HepG2 (cell line): ENCODE data around the gene DCAF6. TPM values are rescaled to one million over a fixed set of nuclear protein-coding genes. Genes with fewer than 3 reads are reported as not detected.

Experiments used
- ATAC-seq: fragments of 200-7000 bp; cut with Tn5 transposase; 3 replicates; pipeline ENCODE4 v1.9.1; 2020; ENCODE audit warnings: mild to moderate bottlenecking, moderate library complexity
- BruUV-seq: library from RNA; stranded (reverse); fragments of 400-500 nt; replicated peaks from 2 replicates; lab custom pipeline; 2021; lab: Mats Ljungman, UMichigan
- CTCF ChIA-PET: fragments of 300-600 bp; formaldehyde crosslinking; extraction: SDS; loops from one replicate; lab custom pipeline; 2021; ENCODE audit warnings: low total read pairs, inconsistent platforms, low intra/inter-chr PET ratio; lab: Yijun Ruan, JAX
- POLR2A ChIA-PET: fragments of 350-600 bp; sonication (Branson Sonifier 250); formaldehyde crosslinking; loops from one replicate; lab custom pipeline; 2020; ENCODE audit warnings: antibody characterized with exemption, inconsistent platforms; lab: Yijun Ruan, JAX
- DNase-seq: peaks from one replicate; pipeline ENCODE4 v3.0.0-alpha.2; 2015; ENCODE audit warnings: low spot score
- FAIRE-seq: peaks from 3 replicates; lab custom pipeline; 2011; peaks lifted over from hg19 to GRCh38; lab: Jason Lieb, UNC
- H2AFZ ChIP-seq: one replicate; pipeline ENCODE4 v1.6.1; 2011; ENCODE audit warnings: low read length, inconsistent platforms
- H3K27ac ChIP-seq: fragments of 300-600 bp; 3 replicates; pipeline ENCODE4 v1.8.0; 2011; ENCODE audit warnings: mixed run types, mild to moderate bottlenecking, mixed read lengths, low read length, inconsistent platforms; ENCODE audit not compliant: insufficient read depth; ENCODE audit errors: extremely low read length
- H3K27me3 ChIP-seq, 2 experiments: fragments of 200-600 bp in 1 of 2; 2 replicates in 1 of 2; 3 replicates in 1 of 2; pipeline versions ENCODE4 v1.6.0 to v1.8.0; 2011; ENCODE audit warnings: low read length in 2 of 2, mild to moderate bottlenecking in 2 of 2, moderate library complexity in 2 of 2, inconsistent platforms in 1 of 2; ENCODE audit not compliant: insufficient read depth in 2 of 2, control insufficient read depth in 1 of 2
- H3K36me3 ChIP-seq, 2 experiments: fragments of 200-600 bp in 1 of 2; replicated peaks in 1 of 2; 2 replicates in 1 of 2; 3 replicates in 1 of 2; pipeline versions ENCODE4 v1.5.1 to v1.8.0; 2011; ENCODE audit warnings: low read length in 2 of 2, inconsistent platforms in 1 of 2; ENCODE audit not compliant: insufficient read depth in 2 of 2, control insufficient read depth in 1 of 2
- H3K4me1 ChIP-seq: 2 replicates; pipeline ENCODE4 v1.5.1; 2012; ENCODE audit warnings: low read length, inconsistent platforms; ENCODE audit not compliant: insufficient read depth
- H3K4me2 ChIP-seq: 2 replicates; pipeline ENCODE4 v1.6.0; 2011; ENCODE audit warnings: low read depth, low read length, inconsistent platforms
- H3K4me3 ChIP-seq, 3 experiments: fragments of 200-600 bp in 1 of 3; sonication (generic), shearing (Covaris generic) in 1 of 3; replicated peaks in 1 of 3; 2 replicates each; pipeline ENCODE4 v1.5.1; 2011 to 2016; ENCODE audit warnings: low read length in 3 of 3, inconsistent platforms in 2 of 3, low read depth in 2 of 3, mild to moderate bottlenecking in 2 of 3, control low read depth in 1 of 3, mixed read lengths in 1 of 3; ENCODE audit not compliant: insufficient read depth in 1 of 3
- H3K79me2 ChIP-seq: one replicate; pipeline ENCODE4 v1.6.1; 2011; ENCODE audit warnings: low read length, inconsistent platforms; ENCODE audit not compliant: insufficient read depth
- H3K9ac ChIP-seq: 2 replicates; pipeline ENCODE4 v1.6.0; 2011; ENCODE audit warnings: mild to moderate bottlenecking, low read depth, low read length, inconsistent platforms; ENCODE audit not compliant: insufficient read depth
- H3K9me3 ChIP-seq: 2 replicates; pipeline ENCODE4 v1.5.1; 2012; ENCODE audit warnings: mild to moderate bottlenecking, low read length
- H4K20me1 ChIP-seq: 2 replicates; pipeline ENCODE4 v1.6.0; 2011; ENCODE audit warnings: inconsistent platforms, mild to moderate bottlenecking, low read length, moderate library complexity; ENCODE audit not compliant: insufficient read depth
- CCAR2 ChIP-seq: fragments of 200-400 bp; formaldehyde crosslinking; optimal IDR thresholded peaks from 2 replicates; pipeline ENCODE3; 2018; ENCODE audit warnings: low read depth, mild to moderate bottlenecking, low read length, moderate library complexity
- PHF20 ChIP-seq: sonication (generic); formaldehyde crosslinking; IDR thresholded peaks from 2 replicates; pipeline ENCODE4 v1.5.0; 2020; ENCODE audit warnings: mild to moderate bottlenecking, missing genetic modification reagents
- SP2 ChIP-seq: sonication (generic); formaldehyde crosslinking; IDR thresholded peaks from 2 replicates; pipeline ENCODE4 v1.5.1; 2020; ENCODE audit warnings: mild to moderate bottlenecking, missing genetic modification reagents
- ZNF543 ChIP-seq: sonication (generic); formaldehyde crosslinking; IDR thresholded peaks from 2 replicates; pipeline ENCODE4 v1.4.0; 2020; ENCODE audit warnings: mild to moderate bottlenecking, missing genetic modification reagents
- ZNF605 ChIP-seq: sonication (generic); formaldehyde crosslinking; IDR thresholded peaks from 2 replicates; pipeline ENCODE4 v1.8.0; 2022; ENCODE audit warnings: mild to moderate bottlenecking, missing genetic modification reagents
- WGBS: methylation state at CpG from one replicate; pipeline ENCODE4 v1.1.6; 2017; ENCODE audit warnings: low lambda C conversion rate; 5-methylcytosine and 5-hydroxymethylcytosine counted together
- in situ Hi-C: cut with HindIII; loops from 2 replicates; pipeline ENCODE4 v1.10.0; 2017; ENCODE audit warnings: low pct_unique_long_range_greater_than_20kb; ENCODE audit not compliant: extremely low pct_ligation_motif_present
- intact Hi-C: fragments of 100-400 bp; cut with micrococcal nuclease; formaldehyde crosslinking; loops from one replicate; pipeline ENCODE4 v1.10.0; 2022; ENCODE audit not compliant: unreplicated experiment
- polyA plus RNA-seq, 8 experiments: library from polyadenylated mRNA; depleted of rRNA in 3 of 8; stranded (reverse) in 7 of 8; unstranded in 1 of 8; fragments of >200 nt; fragmentation: Illumina TruSeq in 4 of 8; extraction: Trizol in 4 of 8; gene quantifications; 2 replicates each; pipeline versions ENCODE4 v1.2.1 to v1.2.3, GENCODE V29; 2011 to 2016; ENCODE audit warnings: low read depth in 4 of 8, missing spikeins in 1 of 8, mixed read lengths in 1 of 8; ENCODE audit not compliant: insufficient read depth in 1 of 8
- total RNA-seq, 5 experiments: library from RNA; depleted of rRNA; stranded (reverse); fragments of >200 nt; fragmentation: Illumina TruSeq; extraction: Trizol; gene quantifications; 2 replicates each; pipeline ENCODE4 v1.2.3, GENCODE V29; 2016; ENCODE audit warnings: low read depth in 1 of 5
- TF ChIP-seq, protein P1 (sequence below): sonication (generic); formaldehyde crosslinking; IDR thresholded peaks from 2 replicates; pipeline ENCODE4 v1.5.0; 2020; ENCODE audit warnings: mild to moderate bottlenecking, missing genetic modification reagents, borderline replicate concordance

DCAF6 gene
- total and polyA plus RNA-seq, 2 of the 13 experiments (the other 11 are each of a cell fraction or from before 2014, with no cell fraction given): 24.7 to 33.7 TPM

GRCh38 chr1:168064216-168064615 lies 127.7 kb downstream of the DCAF6 start (continued):
- TF ChIP-seq ZNF605 (CRISPR knock-in tag) (no peak), ZNF543 (no peak), CCAR2 (no peak)
- TF ChIP-seq, protein P1, sequence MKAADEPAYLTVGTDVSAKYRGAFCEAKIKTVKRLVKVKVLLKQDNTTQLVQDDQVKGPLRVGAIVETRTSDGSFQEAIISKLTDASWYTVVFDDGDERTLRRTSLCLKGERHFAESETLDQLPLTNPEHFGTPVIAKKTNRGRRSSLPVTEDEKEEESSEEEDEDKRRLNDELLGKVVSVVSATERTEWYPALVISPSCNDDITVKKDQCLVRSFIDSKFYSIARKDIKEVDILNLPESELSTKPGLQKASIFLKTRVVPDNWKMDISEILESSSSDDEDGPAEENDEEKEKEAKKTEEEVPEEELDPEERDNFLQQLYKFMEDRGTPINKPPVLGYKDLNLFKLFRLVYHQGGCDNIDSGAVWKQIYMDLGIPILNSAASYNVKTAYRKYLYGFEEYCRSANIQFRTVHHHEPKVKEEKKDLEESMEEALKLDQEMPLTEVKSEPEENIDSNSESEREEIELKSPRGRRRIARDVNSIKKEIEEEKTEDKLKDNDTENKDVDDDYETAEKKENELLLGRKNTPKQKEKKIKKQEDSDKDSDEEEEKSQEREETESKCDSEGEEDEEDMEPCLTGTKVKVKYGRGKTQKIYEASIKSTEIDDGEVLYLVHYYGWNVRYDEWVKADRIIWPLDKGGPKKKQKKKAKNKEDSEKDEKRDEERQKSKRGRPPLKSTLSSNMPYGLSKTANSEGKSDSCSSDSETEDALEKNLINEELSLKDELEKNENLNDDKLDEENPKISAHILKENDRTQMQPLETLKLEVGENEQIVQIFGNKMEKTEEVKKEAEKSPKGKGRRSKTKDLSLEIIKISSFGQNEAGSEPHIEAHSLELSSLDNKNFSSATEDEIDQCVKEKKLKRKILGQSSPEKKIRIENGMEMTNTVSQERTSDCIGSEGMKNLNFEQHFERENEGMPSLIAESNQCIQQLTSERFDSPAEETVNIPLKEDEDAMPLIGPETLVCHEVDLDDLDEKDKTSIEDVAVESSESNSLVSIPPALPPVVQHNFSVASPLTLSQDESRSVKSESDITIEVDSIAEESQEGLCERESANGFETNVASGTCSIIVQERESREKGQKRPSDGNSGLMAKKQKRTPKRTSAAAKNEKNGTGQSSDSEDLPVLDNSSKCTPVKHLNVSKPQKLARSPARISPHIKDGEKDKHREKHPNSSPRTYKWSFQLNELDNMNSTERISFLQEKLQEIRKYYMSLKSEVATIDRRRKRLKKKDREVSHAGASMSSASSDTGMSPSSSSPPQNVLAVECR (CRISPR knock-in tag): no peak

DNA sequence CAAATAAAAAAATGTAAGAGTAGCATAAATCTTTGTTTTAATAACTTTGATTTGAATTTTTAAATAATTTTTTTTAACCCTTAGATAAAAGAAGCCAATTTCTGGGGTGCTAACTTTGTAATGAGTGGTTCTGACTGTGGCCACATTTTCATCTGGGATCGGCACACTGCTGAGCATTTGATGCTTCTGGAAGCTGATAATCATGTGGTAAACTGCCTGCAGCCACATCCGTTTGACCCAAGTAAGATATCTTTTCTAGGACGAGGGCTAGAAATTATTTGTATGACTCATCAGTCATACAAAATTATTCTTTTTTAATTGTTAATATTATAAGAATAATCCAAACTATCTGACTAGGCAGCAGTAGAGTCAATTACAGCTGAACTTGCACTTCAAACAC lies 129.0 kb downstream of the DCAF6 start:
- BruUV-seq: no TSS peak
- H3K4me3 ChIP-seq: no peak overlapping the region
- H3K79me2 ChIP-seq: no peaks in the 10 kb centered on the region
- WGBS: 100% methylated on average over 3 of the region's 3 CpGs
- H4K20me1 ChIP-seq: no peaks in the 10 kb centered on the region
- FAIRE-seq (no peak), ATAC-seq (no peak), DNase-seq (no peak)
- CTCF ChIA-PET: no interaction called here
- H3K4me2 ChIP-seq: no peak overlapping the region
- intact Hi-C loops: no loop called here
- no peaks in the 10 kb centered on the region for H3K27me3 ChIP-seq
- peaks cover 6 to 39% of the 10 kb centered on the region in 2 experiments for H3K36me3 ChIP-seq
- H3K9ac ChIP-seq: no peak overlapping the region
- in situ Hi-C loops: no loop called here
- H3K9me3 ChIP-seq: no peaks in the 10 kb centered on the region
- H2AFZ ChIP-seq: no peak overlapping the region
- no peak overlapping the region for H3K27ac ChIP-seq
- TF ChIP-seq PHF20 (CRISPR knock-in tag) (no peak), SP2 (CRISPR knock-in tag) (no peak)
- POLR2A ChIA-PET: no interaction called here
- peaks cover 1% of the 10 kb centered on the region; the same call in 1 of the 2 replicates for H3K4me1 ChIP-seq
